PC-9 (cell line): ENCODE measurements around the gene TEX261. TPM values are rescaled to one million over a fixed set of nuclear protein-coding genes. Genes with fewer than 3 reads are reported as not detected.

Source experiments
- BruUV-seq: library from RNA; stranded (reverse); fragments of 400-500 nt; replicated peaks from 2 replicates; lab custom pipeline; 2021; lab: Mats Ljungman, UMichigan
- CTCF ChIA-PET: fragments of 300-600 bp; sonication (Branson Sonifier 250); formaldehyde crosslinking; loops from one replicate; lab custom pipeline; 2022; ENCODE audit warnings: antibody characterized with exemption; lab: Charles Lee
- POLR2A ChIA-PET: fragments of 300-600 bp; sonication (Branson Sonifier 250); formaldehyde crosslinking; loops from one replicate; lab custom pipeline; 2022; ENCODE audit warnings: antibody characterized with exemption; ENCODE audit not compliant: unreplicated experiment; lab: Charles Lee
- DNase-seq, 2 experiments: peaks; one replicate each; pipeline versions ENCODE4 v3.0.0 to v3.0.0-alpha.2; 2015 to 2022; ENCODE audit warnings: mixed read lengths in 1 of 2
- H2AFZ ChIP-seq: fragments of 200-600 bp; sonication (generic); 2 replicates; pipeline ENCODE4 v1.8.1; 2017; ENCODE audit warnings: antibody characterized with exemption
- H3F3A ChIP-seq: fragments of 200-600 bp; sonication (generic); 2 replicates; pipeline ENCODE4 v1.8.1; 2017; ENCODE audit warnings: antibody characterized with exemption, mild to moderate bottlenecking, low read depth; ENCODE audit not compliant: insufficient read depth
- H3K27ac ChIP-seq: fragments of 200-600 bp; sonication (generic); 2 replicates; pipeline ENCODE4 v1.6.1; 2016; ENCODE audit warnings: mixed run types
- H3K27me3 ChIP-seq: fragments of 200-600 bp; sonication (generic); 2 replicates; pipeline ENCODE4 v1.6.1; 2016; ENCODE audit warnings: low read depth, mixed run types; ENCODE audit not compliant: insufficient read depth
- H3K36me3 ChIP-seq: fragments of 200-600 bp; sonication (generic); 2 replicates; pipeline ENCODE4 v1.6.1; 2016; ENCODE audit warnings: low read depth, mixed run types
- H3K4me1 ChIP-seq: fragments of 200-600 bp; sonication (generic); replicated peaks from 2 replicates; pipeline ENCODE4 v1.6.1; 2016; ENCODE audit warnings: mixed run types; ENCODE audit not compliant: insufficient read depth
- H3K4me2 ChIP-seq: fragments of 200-600 bp; sonication (generic); 2 replicates; pipeline ENCODE4 v1.6.1; 2017; ENCODE audit warnings: mixed run types
- H3K4me3 ChIP-seq: fragments of 200-600 bp; sonication (generic); 2 replicates; pipeline ENCODE4 v1.6.1; 2016; ENCODE audit warnings: mixed run types
- H3K79me2 ChIP-seq: fragments of 200-600 bp; sonication (generic); 2 replicates; pipeline ENCODE4 v1.6.1; 2017; ENCODE audit warnings: low read depth, mixed run types
- H3K9me2 ChIP-seq: fragments of 200-600 bp; sonication (generic); 2 replicates; pipeline ENCODE4 v1.8.1; 2017; ENCODE audit warnings: mild to moderate bottlenecking; ENCODE audit not compliant: insufficient read depth
- H3K9me3 ChIP-seq: fragments of 200-600 bp; sonication (generic); 2 replicates; pipeline ENCODE4 v1.8.1; 2016; ENCODE audit warnings: low read depth; ENCODE audit not compliant: insufficient read depth
- H4K20me1 ChIP-seq: fragments of 200-600 bp; sonication (generic); 2 replicates; pipeline ENCODE4 v1.8.1; 2017; ENCODE audit not compliant: insufficient read depth
- EZH2 ChIP-seq: fragments of 200-600 bp; sonication (generic); IDR thresholded peaks from 2 replicates; pipeline ENCODE4 v1.8.0; 2017; ENCODE audit warnings: antibody characterized with exemption, low read depth
- intact Hi-C: fragments of 100-400 bp; cut with micrococcal nuclease; formaldehyde crosslinking; loops from one replicate; pipeline ENCODE4 v1.10.0; 2022; ENCODE audit not compliant: unreplicated experiment
- total RNA-seq: library from RNA; stranded (reverse); gene quantifications from 2 replicates; pipeline ENCODE4 v1.2.3, GENCODE V29; 2021
- TF ChIP-seq, protein P1 (sequence below): fragments of 200-600 bp; sonication (generic); conservative IDR thresholded peaks from 2 replicates; pipeline ENCODE4 v1.6.1; 2017; ENCODE audit warnings: mixed run types, antibody characterized with exemption, mild to moderate bottlenecking, moderate library complexity

TEX261 gene
- total RNA-seq, 1 experiment from 2014 or later = 47.6 TPM

- POLR2A ChIA-PET = no interaction called here
- no peaks in the 10 kb centered on the region for H3K4me1 ChIP-seq
Measured at GRCh38 chr2:71008342-71008741, 13.7 kb upstream of the TEX261 start.

GRCh38 chr2:71006955-71007799 is 12.5 kb upstream of the TEX261 start:
- intact Hi-C loops = no loop called here
- H3K4me2 ChIP-seq = no peak overlapping the region

More at GRCh38 chr2:71008342-71008741, 13.7 kb upstream of the TEX261 start:
- no peaks in the 10 kb centered on the region for H3K9me3 ChIP-seq
- H3F3A ChIP-seq = no peaks in the 10 kb centered on the region
- CTCF ChIA-PET = no interaction called here
- no peaks in the 10 kb centered on the region for H3K36me3 ChIP-seq
- no peak for DNase-seq
- no peak overlapping the region for H3K4me3 ChIP-seq
- no peaks in the 10 kb centered on the region for H3K79me2 ChIP-seq
- H4K20me1 ChIP-seq = no peaks in the 10 kb centered on the region
- intact Hi-C loops = no loop called here
- H3K27ac ChIP-seq = no peak overlapping the region
- H2AFZ ChIP-seq = no peak overlapping the region
- no peak for TF ChIP-seq EZH2
- TF ChIP-seq, protein P1, sequence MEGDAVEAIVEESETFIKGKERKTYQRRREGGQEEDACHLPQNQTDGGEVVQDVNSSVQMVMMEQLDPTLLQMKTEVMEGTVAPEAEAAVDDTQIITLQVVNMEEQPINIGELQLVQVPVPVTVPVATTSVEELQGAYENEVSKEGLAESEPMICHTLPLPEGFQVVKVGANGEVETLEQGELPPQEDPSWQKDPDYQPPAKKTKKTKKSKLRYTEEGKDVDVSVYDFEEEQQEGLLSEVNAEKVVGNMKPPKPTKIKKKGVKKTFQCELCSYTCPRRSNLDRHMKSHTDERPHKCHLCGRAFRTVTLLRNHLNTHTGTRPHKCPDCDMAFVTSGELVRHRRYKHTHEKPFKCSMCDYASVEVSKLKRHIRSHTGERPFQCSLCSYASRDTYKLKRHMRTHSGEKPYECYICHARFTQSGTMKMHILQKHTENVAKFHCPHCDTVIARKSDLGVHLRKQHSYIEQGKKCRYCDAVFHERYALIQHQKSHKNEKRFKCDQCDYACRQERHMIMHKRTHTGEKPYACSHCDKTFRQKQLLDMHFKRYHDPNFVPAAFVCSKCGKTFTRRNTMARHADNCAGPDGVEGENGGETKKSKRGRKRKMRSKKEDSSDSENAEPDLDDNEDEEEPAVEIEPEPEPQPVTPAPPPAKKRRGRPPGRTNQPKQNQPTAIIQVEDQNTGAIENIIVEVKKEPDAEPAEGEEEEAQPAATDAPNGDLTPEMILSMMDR = no peak
- H3K4me2 ChIP-seq = no peak overlapping the region
- H3K9me2 ChIP-seq = no peaks in the 10 kb centered on the region
- no peaks in the 10 kb centered on the region for H3K27me3 ChIP-seq
- BruUV-seq = no TSS peak

DNA sequence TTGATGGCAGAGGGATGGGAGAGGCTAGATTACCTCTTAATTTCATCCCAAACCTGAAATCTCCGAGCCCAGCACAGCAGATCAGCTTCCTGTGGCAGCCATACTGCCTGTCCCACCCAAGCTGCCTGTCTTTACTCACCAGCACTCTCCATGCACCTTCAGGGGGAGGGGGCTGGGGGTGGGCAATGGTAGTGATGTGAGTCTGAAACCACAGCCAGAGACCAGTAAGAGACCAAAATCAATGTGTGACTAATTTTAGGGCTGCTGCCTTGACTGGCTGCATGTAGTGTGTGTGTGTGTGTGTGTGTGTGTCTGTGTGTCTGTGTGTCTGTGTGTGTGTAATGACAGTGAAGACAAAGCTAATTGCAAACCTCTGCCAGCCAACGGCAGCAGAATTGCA is 11.7 kb upstream of the TEX261 start:
- Histone ChIP-seq H3K4me3 (no peak overlapping the region), H2AFZ (no peak overlapping the region), H4K20me1 (no peaks in the 10 kb centered on the region), H3K9me3 (no peaks in the 10 kb centered on the region), H3K36me3 (no peaks in the 10 kb centered on the region), H3F3A (no peaks in the 10 kb centered on the region), H3K4me1 (no peaks in the 10 kb centered on the region), H3K79me2 (no peaks in the 10 kb centered on the region), H3K27me3 (no peaks in the 10 kb centered on the region), H3K4me2 (no peak overlapping the region), H3K27ac (no peak overlapping the region), H3K9me2 (no peaks in the 10 kb centered on the region)
- POLR2A ChIA-PET = no interaction called here
- intact Hi-C loops = no loop called here
- TF ChIP-seq EZH2 = no peak
- TF ChIP-seq, protein P1 = no peak
- no TSS peak for BruUV-seq
- CTCF ChIA-PET = interaction anchor here (0.6 kb wide), 1 partner anchor 88 kb away, joined by 3 read pairs; no protein-coding TSS in a partner anchor
- no peak for DNase-seq

More at GRCh38 chr2:71006955-71007799, 12.5 kb upstream of the TEX261 start:
- Histone ChIP-seq H3K27ac (no peak overlapping the region), H3K36me3 (no peaks in the 10 kb centered on the region), H3K9me3 (no peaks in the 10 kb centered on the region), H2AFZ (no peak overlapping the region), H4K20me1 (no peaks in the 10 kb centered on the region), H3K4me3 (no peak overlapping the region), H3K79me2 (no peaks in the 10 kb centered on the region), H3F3A (no peaks in the 10 kb centered on the region), H3K27me3 (no peaks in the 10 kb centered on the region), H3K4me1 (no peaks in the 10 kb centered on the region), H3K9me2 (no peaks in the 10 kb centered on the region)
- ChIA-PET POLR2A (no interaction called here), CTCF (no interaction called here)
- BruUV-seq = no TSS peak
- no peak for DNase-seq
- TF ChIP-seq, protein P1 = no peak
- no peak for TF ChIP-seq EZH2
